Mononuclear cell (primary cell): ENCODE results near the gene MRM1. TPM values are rescaled to one million over a fixed set of nuclear protein-coding genes. Genes with fewer than 3 reads are reported as not detected.

Source experiments
- H3K27me3 ChIP-seq: 2 replicates; pipeline ENCODE4 v1.6.0; 2011; ENCODE audit warnings: low read length, control low read depth; ENCODE audit not compliant: insufficient read depth
- H3K4me1 ChIP-seq: 2 replicates; pipeline ENCODE4 v1.5.1; 2011; ENCODE audit warnings: mild to moderate bottlenecking, low read length, control low read depth; ENCODE audit not compliant: insufficient read depth
- H3K4me3 ChIP-seq: 2 replicates; pipeline ENCODE4 v1.5.1; 2011; ENCODE audit warnings: mild to moderate bottlenecking, low read length, moderate library complexity
- H3K9me3 ChIP-seq: 2 replicates; pipeline ENCODE4 v1.5.1; 2011; ENCODE audit warnings: low read depth, mild to moderate bottlenecking, control low read depth, low read length
- total RNA-seq: library from RNA; depleted of rRNA; stranded (reverse); fragments of >200 nt; gene quantifications from one replicate; pipeline ENCODE4 v1.2.3, GENCODE V29; 2012

The MRM1 gene
- total RNA-seq, 1 donor = 1.5 TPM

DNA sequence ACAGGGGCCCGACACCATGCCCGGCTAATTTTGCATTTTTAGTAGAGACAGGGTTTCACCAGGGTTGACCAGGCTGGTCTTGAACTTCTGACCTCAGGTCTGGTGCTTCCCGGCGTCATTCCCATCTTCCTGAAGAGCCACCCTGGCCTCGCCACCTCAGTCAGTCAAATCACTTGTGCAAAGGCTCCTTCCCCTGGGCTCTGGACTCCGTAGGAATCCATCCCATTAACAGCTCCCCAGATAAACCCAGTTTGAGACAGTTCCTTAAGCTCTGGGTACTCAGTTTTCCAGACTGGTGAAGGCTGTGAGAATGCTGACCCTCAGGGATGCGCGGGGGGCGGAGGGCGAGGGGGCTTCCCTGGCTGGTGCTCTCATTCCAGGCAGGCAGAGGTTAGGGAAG, 39.5 kb downstream of the MRM1 start:
- peaks cover 7% of the 10 kb centered on the region for H3K4me1 ChIP-seq
- peaks cover 53% of the 10 kb centered on the region for H3K27me3 ChIP-seq
- H3K9me3 ChIP-seq = no peaks in the 10 kb centered on the region

DNA sequence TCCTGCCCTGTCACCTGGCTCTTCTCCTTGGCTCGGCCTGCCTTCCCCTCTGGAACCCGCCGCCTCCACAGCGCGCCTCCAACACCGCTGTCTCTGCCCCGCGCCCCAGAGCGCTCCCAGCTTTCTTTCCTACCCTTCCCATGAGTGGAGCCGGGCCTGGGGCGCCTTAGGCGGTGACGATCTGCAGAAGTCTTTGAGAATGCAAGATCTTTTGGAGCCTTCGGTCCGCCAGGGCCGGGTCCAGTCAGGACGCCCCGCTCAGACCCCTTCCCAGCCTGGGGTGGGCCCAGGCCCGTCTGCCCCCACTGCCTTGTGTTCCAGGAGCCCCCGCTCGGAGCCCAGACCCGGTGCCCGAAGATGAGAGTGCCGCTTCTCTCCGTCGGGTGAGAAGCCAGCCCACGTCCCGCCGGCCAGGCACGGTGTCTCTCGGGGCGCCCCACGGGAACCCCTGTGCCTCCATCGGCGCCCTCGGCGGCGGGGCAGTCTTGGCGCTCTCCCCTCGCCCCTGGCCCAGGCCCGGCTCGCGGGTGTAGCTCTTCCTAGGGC, 40.0 kb downstream of the MRM1 start:
- Histone ChIP-seq H3K4me3 (no peak overlapping the region), H3K9me3 (no peaks in the 10 kb centered on the region), H3K4me1 (peaks cover 7% of the 10 kb centered on the region), H3K27me3 (peaks cover 53% of the 10 kb centered on the region)

More for the DNA sequence above, 39.5 kb downstream of the MRM1 start:
- no peak overlapping the region for H3K4me3 ChIP-seq

DNA sequence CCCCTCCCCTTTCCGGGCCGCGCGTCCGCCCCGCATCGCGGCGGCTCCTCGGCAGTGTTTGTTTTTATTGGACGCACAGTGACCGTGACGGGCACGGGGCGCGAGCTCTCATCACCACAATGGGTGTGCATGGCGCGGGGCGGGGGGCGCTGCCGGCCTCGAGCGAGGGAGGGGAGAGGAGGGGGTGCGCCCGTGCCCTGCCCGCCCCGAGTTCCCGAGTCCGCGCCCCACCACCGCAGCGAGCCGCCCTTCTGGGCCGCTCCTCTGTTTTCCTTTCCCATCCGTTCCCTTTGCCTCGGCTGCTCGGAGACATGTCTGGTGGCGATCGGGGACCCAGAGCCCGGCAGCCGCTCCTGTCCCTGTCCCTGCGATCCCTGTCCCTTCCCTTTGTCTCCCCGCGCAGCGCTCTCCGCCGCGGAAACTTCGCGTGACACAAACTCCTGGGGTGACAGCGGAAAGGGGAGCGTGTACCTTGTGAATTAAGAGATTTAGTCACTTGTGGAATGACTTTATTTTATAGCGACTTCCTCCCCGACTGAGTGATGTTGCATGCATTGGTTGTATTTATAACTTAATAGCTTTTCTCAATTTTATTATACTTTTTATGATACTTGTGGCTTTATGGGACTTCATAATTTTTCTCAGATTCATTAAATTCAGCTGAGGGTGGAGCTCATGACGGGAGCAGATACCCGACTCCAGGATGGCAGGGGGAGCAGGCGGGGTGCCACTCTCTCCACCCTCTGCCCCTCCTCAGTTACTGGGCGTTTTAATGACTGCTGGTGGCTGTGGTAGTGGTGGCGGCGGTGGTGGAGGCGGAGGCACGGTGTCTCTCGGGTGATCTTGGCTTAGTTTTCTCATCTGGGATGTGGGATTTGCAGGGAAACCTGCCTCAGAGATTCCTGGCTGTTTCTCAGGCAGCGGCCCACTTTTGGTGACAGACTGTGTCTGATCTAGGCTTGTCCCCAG, 40.8 kb downstream of the MRM1 start:
- Histone ChIP-seq H3K9me3 (no peaks in the 10 kb centered on the region), H3K4me1 (peaks cover 7% of the 10 kb centered on the region), H3K4me3 (no peak overlapping the region), H3K27me3 (peaks cover 53% of the 10 kb centered on the region)

DNA sequence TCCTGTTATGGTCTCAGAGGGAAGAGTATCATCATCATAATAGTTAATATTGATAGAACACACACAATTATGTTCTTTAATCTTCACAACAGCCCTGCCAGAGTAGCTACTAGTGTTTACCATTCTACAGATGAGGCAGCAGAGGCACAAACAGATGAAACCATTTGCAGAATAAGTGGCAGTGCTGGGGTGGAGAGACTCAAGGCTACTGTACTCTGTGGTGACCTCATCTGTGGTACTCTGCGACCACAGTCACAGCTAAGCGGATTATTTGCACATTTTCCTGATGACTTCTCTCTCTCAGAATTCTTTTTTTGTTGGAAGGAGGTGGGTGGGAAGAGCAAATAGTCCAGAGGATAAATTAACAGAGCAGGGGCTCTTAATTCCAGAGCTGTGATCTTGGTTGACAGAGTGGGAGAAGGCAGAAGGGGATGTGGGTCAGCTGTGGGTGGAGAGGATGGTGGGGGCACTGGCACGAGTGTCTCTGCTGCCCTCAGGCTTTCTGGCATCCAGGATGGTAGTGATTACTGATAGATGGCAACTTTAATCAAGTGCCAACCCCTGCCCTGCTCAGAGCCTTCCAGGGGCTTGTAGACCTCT, 41.8 kb downstream of the MRM1 start:
- Histone ChIP-seq H3K9me3 (no peaks in the 10 kb centered on the region), H3K4me3 (no peak overlapping the region), H3K27me3 (peaks cover 53% of the 10 kb centered on the region), H3K4me1 (peaks cover 7% of the 10 kb centered on the region)

DNA sequence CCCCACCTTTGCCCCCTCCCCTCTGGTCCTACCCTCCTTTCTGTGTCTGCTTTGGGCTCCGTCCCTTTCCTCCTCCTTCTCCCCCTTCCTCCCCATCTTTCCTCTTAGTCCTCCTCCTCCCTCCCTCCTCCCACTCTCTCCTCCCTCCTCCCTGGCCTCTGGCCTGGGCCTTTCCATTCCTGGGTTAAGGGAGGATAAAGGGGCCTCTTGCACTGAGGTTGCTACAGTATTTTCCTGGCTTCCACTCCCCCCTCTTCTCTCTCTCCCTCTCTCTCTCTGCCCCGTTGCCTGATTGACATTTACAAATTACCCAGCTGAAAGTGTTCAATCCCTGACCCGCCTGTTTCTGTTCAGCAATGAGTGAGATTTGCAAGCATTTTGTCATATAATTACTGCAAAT, 44.0 kb downstream of the MRM1 start:
- Histone ChIP-seq H3K4me1 (peaks cover 7% of the 10 kb centered on the region), H3K4me3 (no peak overlapping the region), H3K27me3 (peaks cover 41% of the 10 kb centered on the region), H3K9me3 (no peaks in the 10 kb centered on the region)

DNA sequence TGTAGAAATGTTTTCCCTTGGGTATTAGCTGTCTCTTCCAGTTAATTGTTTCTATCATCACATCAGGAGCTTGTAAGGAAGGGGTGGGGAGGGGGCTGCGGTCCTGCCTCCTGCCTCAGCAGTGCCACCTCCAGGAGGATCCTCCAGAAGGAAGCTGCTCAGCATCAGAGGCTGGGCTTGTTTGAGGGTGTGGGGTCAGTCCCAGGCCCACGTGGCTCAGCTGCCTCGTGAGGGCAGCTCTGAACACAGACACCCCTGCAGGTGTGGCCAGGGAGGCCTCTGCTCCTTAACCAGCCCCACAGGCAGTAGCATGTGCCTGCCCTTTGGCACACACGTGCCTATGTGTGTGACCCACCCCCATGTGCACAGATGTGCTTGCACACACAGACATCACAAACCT, 46.3 kb downstream of the MRM1 start:
- Histone ChIP-seq H3K27me3 (peaks cover 21% of the 10 kb centered on the region), H3K4me3 (no peak overlapping the region)

DNA sequence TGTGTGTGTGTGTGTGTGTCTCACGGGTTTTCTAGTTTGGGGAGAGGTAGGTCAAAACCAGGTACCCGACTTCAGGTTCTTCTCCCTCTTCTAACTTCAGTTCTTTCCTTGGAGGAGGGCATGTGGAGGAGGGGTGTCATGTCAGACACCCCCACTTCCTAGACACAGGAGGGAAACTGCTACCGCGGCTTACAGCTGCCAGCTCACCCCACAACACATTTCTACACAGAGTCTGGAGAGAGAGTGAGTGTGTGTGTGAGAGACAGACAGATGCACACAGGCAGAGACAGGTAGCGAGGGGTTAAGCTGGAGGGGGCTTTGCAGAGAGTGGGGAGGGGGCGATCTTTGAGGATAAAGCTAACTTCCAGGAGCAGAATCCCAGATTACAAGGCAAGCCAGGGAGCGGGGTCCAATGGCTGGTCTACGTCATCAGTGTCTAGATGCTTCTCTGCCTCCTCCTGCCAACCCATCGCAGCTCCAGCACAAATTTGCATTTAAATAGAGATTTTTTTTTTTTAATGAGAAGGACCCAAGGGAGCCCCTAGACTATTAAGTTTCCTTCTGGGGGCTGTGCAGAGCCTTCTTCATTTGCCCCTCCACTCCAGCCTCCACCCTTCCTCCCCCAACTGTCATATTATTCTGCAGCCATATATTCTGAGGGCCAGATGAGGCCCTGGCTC, 48.9 kb downstream of the MRM1 start:
- Histone ChIP-seq H3K9me3 (no peaks in the 10 kb centered on the region), H3K4me1 (no peaks in the 10 kb centered on the region), H3K27me3 (no peaks in the 10 kb centered on the region), H3K4me3 (no peak overlapping the region)

More for the DNA sequence above, 46.3 kb downstream of the MRM1 start:
- Histone ChIP-seq H3K9me3 (no peaks in the 10 kb centered on the region), H3K4me1 (no peaks in the 10 kb centered on the region)

DNA sequence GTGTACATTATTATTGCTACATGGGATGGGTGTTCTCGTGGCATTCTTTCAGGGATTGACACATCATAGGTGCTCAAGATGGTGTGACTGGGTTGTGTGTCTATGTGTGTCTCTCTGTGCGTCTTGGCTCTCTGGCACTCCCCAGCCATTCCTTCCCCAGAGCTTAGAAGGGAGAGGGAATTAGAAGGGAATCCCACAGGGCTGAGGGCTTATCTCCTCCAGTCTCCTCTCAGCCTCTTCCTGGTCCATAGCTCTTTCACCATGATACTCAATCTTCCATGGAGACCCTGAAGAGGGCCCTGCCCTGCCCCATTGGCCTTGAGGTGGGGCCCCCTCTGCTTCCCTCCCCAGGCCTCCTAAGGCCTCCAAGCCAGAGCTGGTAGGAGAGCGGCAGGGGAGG, 52.0 kb downstream of the MRM1 start:
- Histone ChIP-seq H3K4me3 (no peak overlapping the region), H3K9me3 (no peaks in the 10 kb centered on the region), H3K4me1 (no peaks in the 10 kb centered on the region), H3K27me3 (peaks cover 25% of the 10 kb centered on the region)

DNA sequence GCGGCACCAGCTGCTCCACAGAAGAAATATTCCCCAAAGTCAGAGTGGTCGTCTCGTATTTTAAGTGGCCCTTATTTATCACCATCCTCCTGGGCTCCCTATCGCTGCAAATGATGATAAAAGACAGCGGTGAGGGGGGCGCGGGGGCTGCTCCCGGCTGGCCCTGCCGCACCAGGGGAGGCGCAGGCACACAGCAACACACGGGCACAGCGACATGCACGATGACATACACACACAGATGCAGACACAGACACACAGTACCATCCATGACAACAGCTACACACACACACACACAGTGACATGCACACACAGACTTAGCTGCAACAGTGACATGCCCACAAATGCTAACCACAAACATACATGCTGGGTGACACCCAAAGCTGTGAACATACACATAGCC, 52.5 kb downstream of the MRM1 start:
- Histone ChIP-seq H3K27me3 (peaks cover 27% of the 10 kb centered on the region), H3K9me3 (no peaks in the 10 kb centered on the region), H3K4me1 (no peaks in the 10 kb centered on the region), H3K4me3 (no peak overlapping the region)

DNA sequence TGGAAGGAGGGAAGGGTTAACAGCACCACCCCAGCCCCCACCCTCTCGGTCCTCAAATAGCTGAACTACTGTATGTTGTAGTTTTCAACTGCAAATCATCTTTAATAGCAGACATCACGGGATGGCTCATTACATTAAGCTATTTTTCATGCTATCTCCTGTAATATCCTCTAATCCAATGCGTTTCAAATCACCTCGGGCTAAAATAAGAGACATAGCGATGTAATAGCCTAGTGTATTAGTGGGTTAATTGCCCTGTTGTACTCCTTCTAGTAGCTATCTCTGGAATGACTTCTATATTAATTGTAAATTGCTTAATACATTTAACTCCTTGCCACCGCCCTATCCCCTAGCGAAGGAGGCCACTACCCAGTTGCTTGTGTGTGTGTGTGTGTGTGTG, 54.3 kb downstream of the MRM1 start:
- no peaks in the 10 kb centered on the region for H3K9me3 ChIP-seq
- H3K27me3 ChIP-seq = peaks cover 29% of the 10 kb centered on the region
- H3K4me1 ChIP-seq = no peaks in the 10 kb centered on the region
- H3K4me3 ChIP-seq = no peak overlapping the region

DNA sequence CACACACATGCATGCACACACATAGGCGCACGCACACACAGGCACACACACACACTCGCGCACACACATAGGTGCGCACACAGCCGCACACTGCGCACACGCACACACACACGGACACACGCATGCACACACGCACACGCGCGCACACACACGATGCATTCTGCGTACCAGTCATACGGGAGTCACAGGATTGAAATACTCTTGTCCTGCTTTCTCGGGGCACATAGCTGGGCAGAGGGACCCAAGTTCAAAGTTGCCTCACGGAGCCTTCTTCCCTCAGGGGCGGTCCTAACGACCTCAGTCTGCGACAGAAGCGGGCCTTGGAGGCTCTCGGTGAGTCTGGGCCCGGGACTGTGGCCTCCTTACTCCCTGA, 56.0 kb downstream of the MRM1 start:
- Histone ChIP-seq H3K4me3 (no peak overlapping the region), H3K4me1 (no peaks in the 10 kb centered on the region), H3K27me3 (peaks cover 29% of the 10 kb centered on the region), H3K9me3 (no peaks in the 10 kb centered on the region)

DNA sequence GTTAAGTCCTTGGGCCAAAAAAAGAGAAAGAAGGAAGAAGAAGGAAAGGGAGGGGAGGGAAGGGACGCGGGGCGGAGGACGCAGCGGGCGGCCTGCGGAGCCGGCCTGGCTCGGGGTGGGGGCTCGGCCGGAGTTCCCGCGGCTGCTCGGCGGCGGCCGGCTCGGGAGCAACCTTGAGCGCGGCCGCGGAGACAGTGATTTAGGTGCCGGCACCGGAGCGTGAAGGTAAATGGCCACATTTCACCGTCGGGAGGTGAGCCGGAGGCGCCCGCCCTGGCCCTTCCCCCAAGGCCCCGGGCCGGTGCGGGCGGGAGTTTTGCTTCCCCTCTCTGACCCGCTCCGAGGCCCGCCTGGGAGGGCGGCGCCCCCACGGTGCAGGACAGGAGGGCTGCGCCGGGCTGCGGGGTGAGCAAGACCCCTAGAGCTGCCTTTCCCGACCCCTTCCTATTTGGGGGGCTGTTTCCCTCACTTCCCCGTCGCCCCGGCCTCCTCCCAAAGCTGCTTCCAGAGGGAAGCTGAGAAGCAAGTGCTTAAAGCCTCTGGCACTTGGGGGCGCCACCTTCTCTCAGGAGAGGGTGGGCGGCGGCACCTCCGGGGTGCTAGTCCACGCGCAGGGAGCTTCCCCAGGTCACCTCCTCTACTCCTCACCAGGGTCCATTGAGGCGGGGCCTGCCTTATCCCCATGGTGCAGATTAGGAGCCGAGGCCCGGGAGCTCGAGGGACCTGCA, 56.5 kb downstream of the MRM1 start:
- Histone ChIP-seq H3K4me1 (no peaks in the 10 kb centered on the region), H3K9me3 (no peaks in the 10 kb centered on the region), H3K4me3 (no peak overlapping the region), H3K27me3 (peaks cover 29% of the 10 kb centered on the region)
